GM21825 (cell line): ENCODE results near the gene ASB13.
"Not testable (repeated sequence)": the region's sequence is repeated elsewhere in the genome, so short reads cannot be mapped to it uniquely, and the experiment has no call there.

ENCODE experiments used
- ATAC-seq: cut with Tn5 transposase; IDR thresholded peaks from one replicate; pipeline ENCODE4 v1.9.1; 2021; ENCODE audit warnings: mild to moderate bottlenecking, moderate library complexity; ENCODE audit not compliant: unreplicated experiment

The ASB13 gene

GRCh38 chr10:5625992-5626777 lies 40.2 kb downstream of the ASB13 start:
- ATAC-seq: no peak

- no peak for ATAC-seq
These were observed 41.7 kb downstream of the ASB13 start for GRCh38 chr10:5624701-5625100.

GRCh38 chr10:5623081-5623748 lies 43.2 kb downstream of the ASB13 start:
- peak; percentile 93 for ATAC-seq

- no peak for ATAC-seq
These were observed 44.0 kb downstream of the ASB13 start for GRCh38 chr10:5622186-5622960.

- not testable (repeated sequence) for ATAC-seq
These were observed 45.0 kb downstream of the ASB13 start for GRCh38 chr10:5621371-5621770.

- ATAC-seq: no peak
These were observed 45.4 kb downstream of the ASB13 start for GRCh38 chr10:5620966-5621365.

- ATAC-seq: no peak
These were observed 46.1 kb downstream of the ASB13 start for GRCh38 chr10:5620223-5620721.

GRCh38 chr10:5619362-5620211 lies 46.8 kb downstream of the ASB13 start:
- ATAC-seq: no peak

GRCh38 chr10:5618829-5619228 lies 47.6 kb downstream of the ASB13 start:
- ATAC-seq: no peak

- no peak for ATAC-seq
These were observed 48.4 kb downstream of the ASB13 start for GRCh38 chr10:5618042-5618441.

GRCh38 chr10:5617521-5617920 lies 48.9 kb downstream of the ASB13 start:
- no peak for ATAC-seq

GRCh38 chr10:5616836-5617235 lies 49.6 kb downstream of the ASB13 start:
- ATAC-seq: no peak

GRCh38 chr10:5616046-5616445 lies 50.3 kb downstream of the ASB13 start:
- ATAC-seq: no peak

GRCh38 chr10:5615316-5615715 lies 51.1 kb downstream of the ASB13 start:
- ATAC-seq: no peak

- no peak for ATAC-seq
These were observed 52.2 kb downstream of the ASB13 start for GRCh38 chr10:5614155-5614721.

GRCh38 chr10:5613481-5614154 lies 52.8 kb downstream of the ASB13 start:
- no peak for ATAC-seq

- no peak for ATAC-seq
These were observed 54.3 kb downstream of the ASB13 start for GRCh38 chr10:5611899-5612680.

- ATAC-seq: no peak
These were observed 56.3 kb downstream of the ASB13 start for GRCh38 chr10:5609952-5610616.
